OCI-LY3 (cell line): ENCODE data around the gene ANK3.

Experiments
- EZH2phosphoT487 ChIP-seq: fragments of 200-600 bp; shearing (Covaris generic); IDR thresholded peaks from 2 replicates; pipeline ENCODE4 v1.6.1; 2018; ENCODE audit warnings: antibody characterized with exemption, mixed run types, low read depth
- TF ChIP-seq, protein P1 (sequence below): fragments of 200-600, 300-600 bp; sonication (generic); IDR thresholded peaks from 2 replicates; pipeline ENCODE4 v1.5.1; 2014; ENCODE audit warnings: antibody characterized with exemption, low read length, low read depth

DNA sequence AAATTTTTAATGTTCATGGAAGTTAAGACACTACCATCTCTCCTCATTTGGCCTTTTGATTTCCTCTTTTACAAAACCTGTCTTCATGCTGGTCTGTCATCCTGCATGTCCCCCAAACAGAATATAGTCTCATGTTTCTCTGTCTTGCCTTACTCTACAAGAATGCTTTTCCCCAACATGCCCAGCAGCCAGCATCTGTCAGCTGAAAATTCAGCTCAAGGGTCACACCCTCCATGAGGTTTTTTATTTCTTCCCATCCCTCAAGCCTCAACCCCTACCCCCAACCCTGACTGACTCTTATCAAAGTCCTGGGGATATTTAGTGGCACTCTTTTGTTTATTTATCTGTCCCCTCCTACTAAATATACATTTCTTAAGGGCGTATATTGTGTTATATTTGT, 202.0 kb downstream of the ANK3 start:
- TF ChIP-seq, protein P1, sequence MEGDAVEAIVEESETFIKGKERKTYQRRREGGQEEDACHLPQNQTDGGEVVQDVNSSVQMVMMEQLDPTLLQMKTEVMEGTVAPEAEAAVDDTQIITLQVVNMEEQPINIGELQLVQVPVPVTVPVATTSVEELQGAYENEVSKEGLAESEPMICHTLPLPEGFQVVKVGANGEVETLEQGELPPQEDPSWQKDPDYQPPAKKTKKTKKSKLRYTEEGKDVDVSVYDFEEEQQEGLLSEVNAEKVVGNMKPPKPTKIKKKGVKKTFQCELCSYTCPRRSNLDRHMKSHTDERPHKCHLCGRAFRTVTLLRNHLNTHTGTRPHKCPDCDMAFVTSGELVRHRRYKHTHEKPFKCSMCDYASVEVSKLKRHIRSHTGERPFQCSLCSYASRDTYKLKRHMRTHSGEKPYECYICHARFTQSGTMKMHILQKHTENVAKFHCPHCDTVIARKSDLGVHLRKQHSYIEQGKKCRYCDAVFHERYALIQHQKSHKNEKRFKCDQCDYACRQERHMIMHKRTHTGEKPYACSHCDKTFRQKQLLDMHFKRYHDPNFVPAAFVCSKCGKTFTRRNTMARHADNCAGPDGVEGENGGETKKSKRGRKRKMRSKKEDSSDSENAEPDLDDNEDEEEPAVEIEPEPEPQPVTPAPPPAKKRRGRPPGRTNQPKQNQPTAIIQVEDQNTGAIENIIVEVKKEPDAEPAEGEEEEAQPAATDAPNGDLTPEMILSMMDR = no peak
- no peak for TF ChIP-seq EZH2phosphoT487
